HEK293T (cell line): ENCODE data around the gene MAGEC3.

Experiments used
- CTCF ChIA-PET: fragments of 350-600 bp; formaldehyde crosslinking; extraction: SDS; loops from one replicate; lab custom pipeline; 2021; ENCODE audit warnings: antibody characterized with exemption, inconsistent platforms; lab: Yijun Ruan, JAX
- POLR2A ChIA-PET: fragments of 350-600 bp; formaldehyde crosslinking; extraction: SDS; loops from one replicate; lab custom pipeline; 2020; ENCODE audit warnings: antibody characterized with exemption, inconsistent platforms; lab: Yijun Ruan, JAX
- DNase-seq: peaks from one replicate; pipeline ENCODE4 v3.0.0; 2012; ENCODE audit warnings: mixed read lengths; ENCODE audit errors: extremely low spot score
- ARNT ChIP-seq: fragments of 450-650 bp; IDR thresholded peaks from 2 replicates; pipeline ENCODE4 v1.6.1; 2017; ENCODE audit warnings: mild to moderate bottlenecking
- BHLHE40 ChIP-seq: fragments of 450-650 bp; IDR thresholded peaks from 2 replicates; pipeline ENCODE4 v1.6.1; 2016; ENCODE audit warnings: mild to moderate bottlenecking, moderate library complexity, borderline replicate concordance
- CTBP1 ChIP-seq: fragments of 450-650 bp; IDR thresholded peaks from 2 replicates; pipeline ENCODE4 v1.6.1; 2016; ENCODE audit warnings: borderline replicate concordance
- ELF4 ChIP-seq: fragments of 450-650 bp; IDR thresholded peaks from 2 replicates; pipeline ENCODE4 v1.6.1; 2017; ENCODE audit warnings: antibody characterized with exemption
- FOXA1 ChIP-seq: fragments of 450-650 bp; IDR thresholded peaks from 2 replicates; pipeline ENCODE4 v1.6.1; 2016; ENCODE audit warnings: mild to moderate bottlenecking
- FOXK2 ChIP-seq: fragments of 450-650 bp; IDR thresholded peaks from 2 replicates; pipeline ENCODE4 v1.6.1; 2016; ENCODE audit warnings: mild to moderate bottlenecking
- FOXM1 ChIP-seq: fragments of 450-650 bp; IDR thresholded peaks from 2 replicates; pipeline ENCODE4 v1.6.1; 2017; ENCODE audit warnings: mild to moderate bottlenecking, borderline replicate concordance
- HDGF ChIP-seq: fragments of 450-650 bp; IDR thresholded peaks from 2 replicates; pipeline ENCODE4 v1.6.1; 2017; ENCODE audit warnings: antibody characterized with exemption, borderline replicate concordance
- L3MBTL2 ChIP-seq: fragments of 450-650 bp; conservative IDR thresholded peaks from 2 replicates; pipeline ENCODE4 v1.6.1; 2016; ENCODE audit warnings: mild to moderate bottlenecking
- LEF1 ChIP-seq: fragments of 450-650 bp; IDR thresholded peaks from 2 replicates; pipeline ENCODE4 v1.6.1; 2017; ENCODE audit warnings: mild to moderate bottlenecking, borderline replicate concordance
- NFRKB ChIP-seq: fragments of 450-650 bp; IDR thresholded peaks from 2 replicates; pipeline ENCODE4 v1.6.1; 2016; ENCODE audit warnings: mild to moderate bottlenecking, moderate library complexity
- SP1 ChIP-seq: fragments of 450-650 bp; IDR thresholded peaks from 2 replicates; pipeline ENCODE4 v1.6.1; 2017
- SUZ12 ChIP-seq: fragments of 450-650 bp; IDR thresholded peaks from 2 replicates; pipeline ENCODE4 v1.6.1; 2016; ENCODE audit warnings: mild to moderate bottlenecking
- TARDBP ChIP-seq: fragments of 450-650 bp; IDR thresholded peaks from 2 replicates; pipeline ENCODE4 v1.6.1; 2016
- ZNF384 ChIP-seq: fragments of 450-650 bp; IDR thresholded peaks from 2 replicates; pipeline ENCODE4 v1.6.1; 2016
- TF ChIP-seq, protein P1 (sequence below): fragments of 450-650 bp; IDR thresholded peaks from 2 replicates; pipeline ENCODE4 v1.6.1; 2016

MAGEC3 gene

GRCh38 chrX:141904262-141904661 lies 66.1 kb downstream of the MAGEC3 start:
- ChIA-PET CTCF (no interaction called here), POLR2A (no interaction called here)
- TF ChIP-seq SP1 = no peak
- TF ChIP-seq CTBP1 = no peak
- TF ChIP-seq FOXK2 = no peak
- no peak for TF ChIP-seq TARDBP
- no peak for TF ChIP-seq BHLHE40
- no peak for TF ChIP-seq ELF4
- no peak for TF ChIP-seq LEF1
- TF ChIP-seq NFRKB = no peak
- no peak for TF ChIP-seq HDGF
- TF ChIP-seq ZNF384 = no peak
- no peak for TF ChIP-seq FOXA1
- TF ChIP-seq SUZ12 = no peak
- TF ChIP-seq ARNT = no peak
- TF ChIP-seq, protein P1, sequence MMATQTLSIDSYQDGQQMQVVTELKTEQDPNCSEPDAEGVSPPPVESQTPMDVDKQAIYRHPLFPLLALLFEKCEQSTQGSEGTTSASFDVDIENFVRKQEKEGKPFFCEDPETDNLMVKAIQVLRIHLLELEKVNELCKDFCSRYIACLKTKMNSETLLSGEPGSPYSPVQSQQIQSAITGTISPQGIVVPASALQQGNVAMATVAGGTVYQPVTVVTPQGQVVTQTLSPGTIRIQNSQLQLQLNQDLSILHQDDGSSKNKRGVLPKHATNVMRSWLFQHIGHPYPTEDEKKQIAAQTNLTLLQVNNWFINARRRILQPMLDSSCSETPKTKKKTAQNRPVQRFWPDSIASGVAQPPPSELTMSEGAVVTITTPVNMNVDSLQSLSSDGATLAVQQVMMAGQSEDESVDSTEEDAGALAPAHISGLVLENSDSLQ = no peak
- no peak for TF ChIP-seq FOXM1
- no peak for TF ChIP-seq L3MBTL2
- no peak for DNase-seq

GRCh38 chrX:141917801-141918200 lies 79.7 kb downstream of the MAGEC3 start:
- TF ChIP-seq ZNF384 (no peak), ARNT (no peak), NFRKB (no peak), TARDBP (no peak), FOXA1 (no peak), HDGF (no peak), BHLHE40 (no peak)
- ChIA-PET POLR2A (no interaction called here), CTCF (no interaction called here)
- DNase-seq = no peak

DNA sequence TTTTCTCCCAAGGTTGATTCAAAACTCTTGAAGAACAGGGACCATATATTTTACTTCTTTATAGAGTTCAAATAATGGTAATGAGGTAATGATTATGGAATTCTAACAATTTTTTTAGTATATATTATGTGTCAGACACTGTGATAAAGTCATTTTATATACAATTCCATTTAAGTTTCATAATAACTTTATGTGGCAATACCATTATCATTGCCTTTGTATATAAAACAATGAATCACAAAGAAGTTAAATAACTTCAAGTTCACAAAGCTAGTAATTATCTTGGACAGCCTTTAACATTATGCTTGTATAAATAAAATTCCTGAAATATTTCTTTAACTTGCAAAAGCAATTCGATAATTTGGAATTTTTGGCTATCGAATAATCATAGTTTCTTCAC lies 86.2 kb downstream of the MAGEC3 start:
- TF ChIP-seq HDGF (no peak), L3MBTL2 (no peak), FOXM1 (no peak), LEF1 (no peak), FOXA1 (no peak)
- DNase-seq = no peak
- ChIA-PET CTCF (interaction anchor here (0.6 kb wide), 1 partner anchor 213 kb away, joined by 8 read pairs; no protein-coding TSS in a partner anchor), POLR2A (no interaction called here)

GRCh38 chrX:141928432-141928831 lies 90.3 kb downstream of the MAGEC3 start:
- no peak for DNase-seq
- CTCF ChIA-PET = no interaction called here
- POLR2A ChIA-PET = no interaction called here
- TF ChIP-seq SP1 (no peak), ARNT (no peak), ELF4 (no peak), BHLHE40 (no peak), FOXK2 (no peak), TARDBP (no peak), HDGF (no peak), FOXA1 (no peak), SUZ12 (no peak), NFRKB (no peak), ZNF384 (no peak), FOXM1 (no peak), CTBP1 (no peak)
- TF ChIP-seq, protein P1 = no peak

DNA sequence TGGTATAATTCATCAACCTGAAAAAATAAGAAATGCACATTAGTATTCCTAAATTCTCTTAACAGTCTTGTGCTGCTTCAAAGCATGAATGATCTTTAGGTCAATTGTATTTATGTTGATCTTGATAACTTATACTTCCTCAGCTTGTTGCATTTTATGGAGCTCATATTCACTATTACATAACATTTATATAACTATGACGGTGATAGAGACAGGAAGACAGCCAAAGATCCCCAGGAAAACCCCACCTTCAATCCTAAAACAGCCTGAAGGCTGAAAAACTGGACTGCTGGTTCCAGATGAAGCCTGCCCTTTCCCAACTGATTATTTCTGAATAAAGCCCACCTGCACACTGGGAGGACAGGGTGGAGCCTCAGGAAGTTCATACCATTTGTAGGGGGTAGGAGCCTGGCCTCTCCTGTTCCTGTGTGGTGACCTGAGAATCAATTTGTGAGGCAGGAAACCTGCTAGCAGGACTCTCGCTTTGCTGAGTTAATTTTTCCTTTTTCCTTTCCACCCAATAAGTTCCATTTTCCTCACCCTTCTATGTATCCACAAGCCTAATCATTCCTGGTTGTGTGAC lies 96.0 kb downstream of the MAGEC3 start:
- ChIA-PET POLR2A (no interaction called here), CTCF (no interaction called here)
- DNase-seq = no peak
- TF ChIP-seq ZNF384 = no peak
- no peak for TF ChIP-seq NFRKB
- TF ChIP-seq CTBP1 = no peak
- no peak for TF ChIP-seq BHLHE40
- no peak for TF ChIP-seq TARDBP
- TF ChIP-seq LEF1 = no peak
- TF ChIP-seq FOXM1 = no peak
- no peak for TF ChIP-seq ARNT
- TF ChIP-seq FOXK2 = no peak
- TF ChIP-seq SP1 = no peak
- TF ChIP-seq ELF4 = no peak
- TF ChIP-seq L3MBTL2 = no peak
- TF ChIP-seq HDGF = no peak
- TF ChIP-seq SUZ12 = no peak
- TF ChIP-seq, protein P1 = no peak
- no peak for TF ChIP-seq FOXA1

DNA sequence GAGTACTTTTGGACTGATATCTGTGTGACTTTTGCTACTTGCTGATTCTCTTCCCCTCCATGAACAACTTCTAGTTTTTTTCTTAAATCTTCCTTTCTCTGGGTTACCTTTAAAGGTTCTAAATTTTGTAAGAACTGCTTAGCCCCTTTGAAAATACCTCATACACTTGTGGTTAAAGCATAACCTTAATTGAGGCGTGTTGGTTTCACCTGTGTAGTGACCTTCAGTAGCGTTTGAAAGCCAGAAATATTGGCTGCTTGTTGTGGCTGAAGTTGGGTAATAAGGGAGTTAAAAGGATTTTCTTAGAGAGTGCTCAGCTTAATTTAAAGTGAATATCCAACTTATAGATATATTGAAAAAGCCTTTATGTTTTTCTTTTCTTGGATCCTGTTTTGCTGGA lies 97.5 kb downstream of the MAGEC3 start:
- no peak for TF ChIP-seq ARNT
- TF ChIP-seq FOXA1 = no peak
- TF ChIP-seq HDGF = no peak
- no peak for TF ChIP-seq TARDBP
- TF ChIP-seq, protein P1 = no peak
- no peak for TF ChIP-seq ZNF384
- TF ChIP-seq SUZ12 = no peak
- no peak for TF ChIP-seq LEF1
- TF ChIP-seq NFRKB = no peak
- no peak for TF ChIP-seq CTBP1
- TF ChIP-seq BHLHE40 = no peak
- no peak for TF ChIP-seq FOXK2
- no peak for TF ChIP-seq L3MBTL2
- ChIA-PET CTCF (no interaction called here), POLR2A (no interaction called here)
- DNase-seq = no peak
